DOHH2 (cell line): ENCODE measurements around the gene NABP1.

Experiments
- H3F3A ChIP-seq: fragments of 200-600 bp; sonication (generic), shearing (Covaris generic); 2 replicates; pipeline ENCODE4 v1.6.0; 2016; ENCODE audit warnings: antibody characterized with exemption, mild to moderate bottlenecking; ENCODE audit not compliant: control insufficient read depth, insufficient read depth
- H3K27ac ChIP-seq: fragments of 200-600 bp; sonication (generic); 2 replicates; pipeline ENCODE4 v1.5.1; 2014; ENCODE audit warnings: low read depth, mild to moderate bottlenecking, low read length, moderate library complexity
- H3K27me3 ChIP-seq: fragments of 200-600 bp; sonication (generic); 2 replicates; pipeline ENCODE4 v1.6.1; 2014; ENCODE audit warnings: mild to moderate bottlenecking, low read length, mixed read lengths; ENCODE audit not compliant: control insufficient read depth
- H3K36me3 ChIP-seq: fragments of 200-600 bp; sonication (generic); 2 replicates; pipeline ENCODE4 v1.6.1; 2014; ENCODE audit warnings: mild to moderate bottlenecking, low read length, moderate library complexity, mixed read lengths; ENCODE audit not compliant: control insufficient read depth
- H3K4me1 ChIP-seq: fragments of 200-600 bp; sonication (generic); 2 replicates; pipeline ENCODE4 v1.6.1; 2014; ENCODE audit warnings: mild to moderate bottlenecking, low read length, mixed read lengths; ENCODE audit not compliant: control insufficient read depth
- H3K4me2 ChIP-seq: fragments of 200-600 bp; sonication (generic); 2 replicates; pipeline ENCODE4 v1.6.0; 2014; ENCODE audit warnings: mild to moderate bottlenecking, low read length, moderate library complexity
- H3K4me3 ChIP-seq: fragments of 200-600 bp; sonication (generic); 2 replicates; pipeline ENCODE4 v1.5.1; 2014; ENCODE audit warnings: mild to moderate bottlenecking, low read length, mixed read lengths
- H3K79me2 ChIP-seq: fragments of 200-600 bp; sonication (generic); 2 replicates; pipeline ENCODE4 v1.6.1; 2014; ENCODE audit warnings: mild to moderate bottlenecking, low read length, mixed read lengths; ENCODE audit not compliant: control insufficient read depth
- H3K9me2 ChIP-seq: fragments of 200-600 bp; sonication (generic); replicated peaks from 2 replicates; pipeline ENCODE4 v1.6.1; 2014; ENCODE audit warnings: mild to moderate bottlenecking, low read length, mixed read lengths; ENCODE audit not compliant: control insufficient read depth
- H3K9me3 ChIP-seq: fragments of 200-600 bp; sonication (generic); 2 replicates; pipeline ENCODE4 v1.6.1; 2014; ENCODE audit warnings: antibody characterized with exemption, low read length, mixed read lengths; ENCODE audit not compliant: control insufficient read depth, insufficient read depth
- H4K20me1 ChIP-seq: fragments of 200-600 bp; sonication (generic); 2 replicates; pipeline ENCODE4 v1.6.0; 2014; ENCODE audit warnings: low read depth, mild to moderate bottlenecking, antibody characterized with exemption, low read length, moderate library complexity; ENCODE audit not compliant: control insufficient read depth, insufficient read depth
- EZH2phosphoT487 ChIP-seq: fragments of 200-600 bp; sonication (generic); IDR thresholded peaks from 2 replicates; pipeline ENCODE4 v1.6.1; 2017; ENCODE audit warnings: borderline replicate concordance, mild to moderate bottlenecking, antibody characterized with exemption, low read length, moderate library complexity, mixed read lengths
- TF ChIP-seq, protein P1 (sequence below): fragments of 200-600 bp; sonication (generic); IDR thresholded peaks from one replicate; pipeline ENCODE4 v1.5.1; 2014; ENCODE audit warnings: antibody characterized with exemption, mild to moderate bottlenecking, low read depth, low read length; ENCODE audit not compliant: poor library complexity, severe bottlenecking

Gene NABP1

DNA sequence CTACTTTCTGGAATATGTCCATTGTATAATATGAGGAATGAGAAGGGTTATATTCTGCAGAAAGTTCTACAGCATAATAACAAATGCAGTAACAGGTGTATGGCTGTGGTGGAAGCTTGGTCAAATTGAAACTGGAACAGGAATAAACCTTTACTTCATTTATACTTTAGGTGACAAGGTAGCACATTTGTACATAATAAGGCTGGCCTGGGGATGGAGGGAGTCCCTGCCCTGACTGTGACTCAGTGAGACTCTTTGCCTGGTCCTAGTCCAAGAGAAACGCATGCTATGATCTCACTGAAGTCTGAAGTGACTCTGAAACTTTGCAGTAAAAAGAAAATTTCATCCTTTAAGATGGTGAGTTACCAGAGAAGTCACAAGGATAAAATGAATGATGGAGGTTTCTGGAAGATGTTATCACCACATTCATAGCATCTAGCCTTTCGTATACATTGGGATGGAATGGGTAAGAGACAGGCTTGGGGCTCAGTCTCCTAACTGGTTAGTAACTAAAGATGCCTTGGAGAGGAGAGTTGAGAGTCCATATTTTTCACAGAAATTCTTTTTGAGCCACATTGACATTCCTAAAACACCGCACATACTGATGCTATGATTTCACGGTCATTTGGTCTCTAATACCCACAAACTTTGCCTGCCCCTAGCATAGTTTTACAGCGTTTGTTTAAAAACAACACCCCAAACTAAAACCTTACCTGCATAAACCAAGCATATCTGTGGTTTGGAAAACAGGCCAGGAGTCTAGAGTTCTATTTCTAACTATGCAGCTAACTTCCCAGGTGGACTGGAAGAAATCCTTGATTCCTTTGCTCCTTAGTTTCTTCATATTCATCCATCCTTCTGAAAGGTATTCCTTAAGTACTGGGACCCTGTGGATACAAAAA lies 42.4 kb upstream of the NABP1 start:
- peaks cover 6% of the 10 kb centered on the region; the same call in 1 of the 2 replicates for H3K27me3 ChIP-seq
- H3K4me3 ChIP-seq: no peak overlapping the region
- no peaks in the 10 kb centered on the region for H3K9me2 ChIP-seq
- peaks cover 11% of the 10 kb centered on the region for H3K4me1 ChIP-seq
- no peaks in the 10 kb centered on the region for H3K36me3 ChIP-seq
- TF ChIP-seq, protein P1, sequence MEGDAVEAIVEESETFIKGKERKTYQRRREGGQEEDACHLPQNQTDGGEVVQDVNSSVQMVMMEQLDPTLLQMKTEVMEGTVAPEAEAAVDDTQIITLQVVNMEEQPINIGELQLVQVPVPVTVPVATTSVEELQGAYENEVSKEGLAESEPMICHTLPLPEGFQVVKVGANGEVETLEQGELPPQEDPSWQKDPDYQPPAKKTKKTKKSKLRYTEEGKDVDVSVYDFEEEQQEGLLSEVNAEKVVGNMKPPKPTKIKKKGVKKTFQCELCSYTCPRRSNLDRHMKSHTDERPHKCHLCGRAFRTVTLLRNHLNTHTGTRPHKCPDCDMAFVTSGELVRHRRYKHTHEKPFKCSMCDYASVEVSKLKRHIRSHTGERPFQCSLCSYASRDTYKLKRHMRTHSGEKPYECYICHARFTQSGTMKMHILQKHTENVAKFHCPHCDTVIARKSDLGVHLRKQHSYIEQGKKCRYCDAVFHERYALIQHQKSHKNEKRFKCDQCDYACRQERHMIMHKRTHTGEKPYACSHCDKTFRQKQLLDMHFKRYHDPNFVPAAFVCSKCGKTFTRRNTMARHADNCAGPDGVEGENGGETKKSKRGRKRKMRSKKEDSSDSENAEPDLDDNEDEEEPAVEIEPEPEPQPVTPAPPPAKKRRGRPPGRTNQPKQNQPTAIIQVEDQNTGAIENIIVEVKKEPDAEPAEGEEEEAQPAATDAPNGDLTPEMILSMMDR: no peak
- TF ChIP-seq EZH2phosphoT487: no peak
- H3K79me2 ChIP-seq: no peaks in the 10 kb centered on the region
- no peak overlapping the region for H3K4me2 ChIP-seq
- no peaks in the 10 kb centered on the region for H3F3A ChIP-seq
- H3K9me3 ChIP-seq: no peaks in the 10 kb centered on the region
- no peaks in the 10 kb centered on the region for H4K20me1 ChIP-seq
- H3K27ac ChIP-seq: no peak overlapping the region

DNA sequence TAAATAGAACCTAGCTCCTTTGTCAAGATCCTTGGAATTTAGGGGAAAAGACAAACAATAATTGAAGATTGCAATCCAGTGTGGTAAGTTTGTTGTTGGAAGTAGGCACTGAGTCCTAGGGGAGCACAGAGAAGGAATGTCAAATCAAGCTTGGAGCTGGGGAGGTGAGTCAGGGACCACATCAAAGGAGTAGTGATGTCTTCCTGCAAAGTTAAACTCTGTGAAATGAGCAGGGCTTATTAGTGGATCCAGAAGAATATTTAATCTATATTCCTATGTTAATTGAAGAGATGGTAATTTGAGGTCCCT lies 41.7 kb upstream of the NABP1 start:
- H4K20me1 ChIP-seq: no peaks in the 10 kb centered on the region
- H3K27ac ChIP-seq: no peak overlapping the region
- H3K4me2 ChIP-seq: no peak overlapping the region
- H3K9me2 ChIP-seq: no peaks in the 10 kb centered on the region
- no peaks in the 10 kb centered on the region for H3K9me3 ChIP-seq
- peaks cover 6% of the 10 kb centered on the region; the same call in 1 of the 2 replicates for H3K27me3 ChIP-seq
- H3K79me2 ChIP-seq: no peaks in the 10 kb centered on the region
- H3K4me3 ChIP-seq: no peak overlapping the region
- H3K4me1 ChIP-seq: peaks cover 11% of the 10 kb centered on the region
- H3F3A ChIP-seq: no peaks in the 10 kb centered on the region
- H3K36me3 ChIP-seq: no peaks in the 10 kb centered on the region
- TF ChIP-seq EZH2phosphoT487: no peak
- TF ChIP-seq, protein P1: no peak

DNA sequence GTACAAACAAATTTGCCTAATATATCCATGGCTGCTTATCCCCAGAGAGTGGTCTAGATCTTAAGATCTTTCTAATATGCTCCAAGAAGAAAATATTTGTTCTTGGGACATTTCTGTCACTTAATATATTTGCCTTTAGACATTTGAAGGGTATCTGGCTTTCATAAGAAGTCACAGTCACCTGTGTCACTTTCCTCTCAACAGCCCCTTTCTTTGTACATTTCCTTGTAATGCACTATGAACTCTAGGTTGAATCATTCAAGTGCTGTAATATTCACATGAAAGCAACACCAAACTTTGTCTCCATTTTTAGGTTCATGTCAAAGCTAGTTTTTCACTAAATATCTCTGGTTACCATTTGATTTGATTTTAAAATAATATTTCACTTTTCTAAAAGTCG lies 41.4 kb upstream of the NABP1 start:
- H3K27ac ChIP-seq: no peak overlapping the region
- no peak overlapping the region for H3K4me2 ChIP-seq
- no peaks in the 10 kb centered on the region for H3K9me3 ChIP-seq
- H3K27me3 ChIP-seq: peaks cover 6% of the 10 kb centered on the region; the same call in 1 of the 2 replicates
- no peaks in the 10 kb centered on the region for H3K36me3 ChIP-seq
- no peaks in the 10 kb centered on the region for H4K20me1 ChIP-seq
- H3K9me2 ChIP-seq: no peaks in the 10 kb centered on the region
- TF ChIP-seq EZH2phosphoT487: no peak
- TF ChIP-seq, protein P1: no peak
- peaks cover 11% of the 10 kb centered on the region for H3K4me1 ChIP-seq
- H3K79me2 ChIP-seq: no peaks in the 10 kb centered on the region
- H3F3A ChIP-seq: no peaks in the 10 kb centered on the region
- no peak overlapping the region for H3K4me3 ChIP-seq
